CD4-positive, alpha-beta T cell treated with Interleukin-2 at 100 ng/mL for 4 hours (primary cell): Measurements from ENCODE around the gene AXIN1.
"Not testable (repeated sequence)": the region's sequence is repeated elsewhere in the genome, so short reads cannot be mapped to it uniquely, and the experiment has no call there.

Experiments used
- DNase-seq: peaks from one replicate; pipeline ENCODE4 v3.0.0-alpha.2; 2020; ENCODE audit warnings: low spot score

Gene AXIN1

GRCh38 chr16:331181-331814 lies 21.2 kb downstream of the AXIN1 start:
- DNase-seq = not testable (repeated sequence)

GRCh38 chr16:330741-331140 lies 21.8 kb downstream of the AXIN1 start:
- no peak for DNase-seq

- DNase-seq = no peak
Observed at GRCh38 chr16:325375-326145, 27.0 kb downstream of the AXIN1 start.

GRCh38 chr16:324451-325334 lies 27.8 kb downstream of the AXIN1 start:
- DNase-seq = peak; percentile 70

GRCh38 chr16:324201-324450 lies 28.4 kb downstream of the AXIN1 start:
- DNase-seq = no peak

- no peak for DNase-seq
Observed at GRCh38 chr16:322476-323143, 29.9 kb downstream of the AXIN1 start.

GRCh38 chr16:321532-321931 lies 31.0 kb downstream of the AXIN1 start:
- DNase-seq = no peak

- DNase-seq = no peak
Observed at GRCh38 chr16:320206-320605, 32.3 kb downstream of the AXIN1 start.

- no peak for DNase-seq
Observed at GRCh38 chr16:318628-319027, 33.9 kb downstream of the AXIN1 start.

GRCh38 chr16:317583-317982 lies 34.9 kb downstream of the AXIN1 start:
- no peak for DNase-seq

- DNase-seq = no peak
Observed at GRCh38 chr16:316741-317464, 35.6 kb downstream of the AXIN1 start.

GRCh38 chr16:314795-315299 lies 37.7 kb downstream of the AXIN1 start:
- no peak for DNase-seq

- no peak for DNase-seq
Observed at GRCh38 chr16:314351-314750, 38.2 kb downstream of the AXIN1 start.

GRCh38 chr16:311725-312124 lies 40.8 kb downstream of the AXIN1 start:
- no peak for DNase-seq

- DNase-seq = no peak
Observed at GRCh38 chr16:309476-309875, 43.0 kb downstream of the AXIN1 start.

- DNase-seq = no peak
Observed at GRCh38 chr16:307691-308312, 44.7 kb downstream of the AXIN1 start.

- DNase-seq = no peak
Observed at GRCh38 chr16:306911-307370, 45.6 kb downstream of the AXIN1 start.

- DNase-seq = no peak
Observed at GRCh38 chr16:305916-306626, 46.5 kb downstream of the AXIN1 start.

GRCh38 chr16:303760-304505 lies 48.6 kb downstream of the AXIN1 start:
- DNase-seq = no peak

GRCh38 chr16:301950-302349 lies 50.6 kb downstream of the AXIN1 start:
- DNase-seq = no peak
